HG03378 (cell line): ENCODE measurements around the gene BAZ1A.

Experiments used
- ATAC-seq: cut with Tn5 transposase; IDR thresholded peaks from one replicate; pipeline ENCODE4 v1.9.1; 2021; ENCODE audit warnings: mild to moderate bottlenecking, moderate library complexity; ENCODE audit not compliant: unreplicated experiment

BAZ1A gene

GRCh38 chr14:34875031-34875922, at the start of gene BAZ1A:
TSS of gene BAZ1A (minus strand) at chr14:34875360. CDS start at chr14:34874604, 756 bp downstream.
- peak; percentile 56 for ATAC-seq

- no peak for ATAC-seq
Observed at GRCh38 chr14:34920339-34920738, 45.2 kb upstream of the BAZ1A start.

GRCh38 chr14:34913619-34914018, 38.5 kb upstream of the BAZ1A start:
- no peak for ATAC-seq

GRCh38 chr14:34912966-34913365, 37.8 kb upstream of the BAZ1A start:
- no peak for ATAC-seq

GRCh38 chr14:34912182-34912581, 37.0 kb upstream of the BAZ1A start:
- ATAC-seq, result no peak

- ATAC-seq, result no peak
Observed at GRCh38 chr14:34911209-34912150, 36.3 kb upstream of the BAZ1A start.

- no peak for ATAC-seq
Observed at GRCh38 chr14:34906287-34906686, 31.1 kb upstream of the BAZ1A start.

GRCh38 chr14:34895277-34895676, 20.1 kb upstream of the BAZ1A start:
- no peak for ATAC-seq

GRCh38 chr14:34890937-34891336, 15.8 kb upstream of the BAZ1A start:
- ATAC-seq, result no peak

GRCh38 chr14:34888186-34888585, 13.0 kb upstream of the BAZ1A start:
- no peak for ATAC-seq

GRCh38 chr14:34883954-34884353, 8.8 kb upstream of the BAZ1A start:
- ATAC-seq, result no peak

- ATAC-seq, result peak; percentile 25
Observed at GRCh38 chr14:34874386-34875030, 652 bp downstream of the BAZ1A start.

- ATAC-seq, result peak; percentile 46
Observed at GRCh38 chr14:34873589-34874385, 1.4 kb downstream of the BAZ1A start.

- ATAC-seq, result peak; percentile 17
Observed at GRCh38 chr14:34872822-34873588, 2.2 kb downstream of the BAZ1A start.

GRCh38 chr14:34867199-34867598, 8.0 kb downstream of the BAZ1A start:
- no peak for ATAC-seq

GRCh38 chr14:34865889-34866574, 9.1 kb downstream of the BAZ1A start:
- no peak for ATAC-seq

- ATAC-seq, result no peak
Observed at GRCh38 chr14:34863844-34864243, 11.3 kb downstream of the BAZ1A start.

- ATAC-seq, result no peak
Observed at GRCh38 chr14:34858765-34859164, 16.4 kb downstream of the BAZ1A start.
